Smooth muscle cell of the brain vasculature (primary cell): ENCODE data around the gene CCNL1.
"Not testable (repeated sequence)": the region's sequence is repeated elsewhere in the genome, so short reads cannot be mapped to it uniquely, and the experiment has no call there.

Experiments used
- DNase-seq: peaks from one replicate; pipeline ENCODE4 v3.0.0-alpha.2; 2012; ENCODE audit warnings: low read depth, low spot score

The CCNL1 gene

GRCh38 chr3:157159762-157160657 lies at the start of gene CCNL1:
CCNL1 (minus strand) TSS chr3:157160147; CDS start chr3:157160094, 53 bp downstream.
- peak; percentile 89 for DNase-seq

GRCh38 chr3:157204880-157205279 lies 44.9 kb upstream of the CCNL1 start:
- no peak for DNase-seq

- DNase-seq: peak; percentile 7
These were observed 44.5 kb upstream of the CCNL1 start for GRCh38 chr3:157204431-157204830.

- DNase-seq: peak; percentile 7
These were observed 41.8 kb upstream of the CCNL1 start for GRCh38 chr3:157201648-157202278.

GRCh38 chr3:157199841-157200240 lies 39.9 kb upstream of the CCNL1 start:
- DNase-seq: no peak

- no peak for DNase-seq
These were observed 36.0 kb upstream of the CCNL1 start for GRCh38 chr3:157195965-157196364.

- not testable (repeated sequence) for DNase-seq
These were observed 31.2 kb upstream of the CCNL1 start for GRCh38 chr3:157191149-157191548.

- DNase-seq: no peak
These were observed 30.5 kb upstream of the CCNL1 start for GRCh38 chr3:157190380-157190872.

GRCh38 chr3:157188391-157188790 lies 28.4 kb upstream of the CCNL1 start:
- no peak for DNase-seq

GRCh38 chr3:157182879-157183278 lies 22.9 kb upstream of the CCNL1 start:
- no peak for DNase-seq

- DNase-seq: no peak
These were observed 20.3 kb upstream of the CCNL1 start for GRCh38 chr3:157180262-157180661.

GRCh38 chr3:157179365-157179803 lies 19.4 kb upstream of the CCNL1 start:
- no peak for DNase-seq

GRCh38 chr3:157178503-157179364 lies 18.8 kb upstream of the CCNL1 start:
- DNase-seq: not testable (repeated sequence)

- DNase-seq: not testable (repeated sequence)
These were observed 18.0 kb upstream of the CCNL1 start for GRCh38 chr3:157177801-157178453.

- no peak for DNase-seq
These were observed 17.0 kb upstream of the CCNL1 start for GRCh38 chr3:157176934-157177333.

- DNase-seq: no peak
These were observed 16.0 kb upstream of the CCNL1 start for GRCh38 chr3:157175691-157176507.

GRCh38 chr3:157174649-157175498 lies 14.9 kb upstream of the CCNL1 start:
- DNase-seq: peak; percentile 99

- DNase-seq: no peak
These were observed 14.3 kb upstream of the CCNL1 start for GRCh38 chr3:157174290-157174648.

- DNase-seq: not testable (repeated sequence)
These were observed 13.4 kb upstream of the CCNL1 start for GRCh38 chr3:157173343-157173742.
